HG03460 (cell line): ENCODE measurements around the gene SLC35D2.

Source experiments
- ATAC-seq: cut with Tn5 transposase; IDR thresholded peaks from one replicate; pipeline ENCODE4 v1.9.1; 2021; ENCODE audit not compliant: unreplicated experiment

The SLC35D2 gene

DNA sequence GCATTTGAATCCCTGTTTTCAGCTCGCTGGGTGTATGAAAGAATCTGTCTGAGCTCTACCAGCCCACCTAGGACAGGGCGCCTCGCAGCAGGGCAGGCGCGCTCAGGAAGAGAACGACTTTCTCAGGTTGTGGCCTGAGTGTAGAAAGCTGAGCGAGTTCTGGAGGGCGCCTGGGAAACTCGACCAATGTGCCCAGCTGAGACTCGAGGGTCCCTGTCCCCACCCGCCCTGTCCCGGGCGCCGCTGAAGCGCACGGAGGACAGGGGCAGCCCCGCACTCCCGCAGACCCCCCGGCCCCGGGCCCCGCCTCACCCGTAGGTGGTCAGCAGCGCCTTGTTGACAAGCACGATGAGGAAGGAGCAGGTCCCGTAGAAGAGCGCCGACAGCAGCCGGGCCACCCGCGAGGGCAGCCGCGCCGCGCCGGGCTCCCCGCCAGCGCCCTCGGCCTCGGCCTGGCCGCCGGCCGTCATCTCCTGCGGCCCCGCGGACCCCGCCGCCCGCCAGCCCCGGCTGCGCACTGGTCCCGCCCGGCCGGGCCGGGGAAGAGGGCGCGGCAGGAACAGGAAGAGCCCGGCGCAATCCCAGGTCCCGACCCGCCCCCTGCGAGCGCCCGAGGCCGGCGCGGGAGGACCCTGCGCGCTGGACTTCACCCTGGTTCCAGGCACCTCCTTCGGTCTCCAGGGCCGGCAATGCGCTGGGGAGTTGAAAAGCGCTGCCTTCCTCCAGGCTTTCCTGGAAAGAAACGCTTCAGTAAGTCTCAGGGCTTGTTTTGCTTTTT, at the start of gene SLC35D2:
Gene SLC35D2, minus strand, starts transcription at position 547 of the 778 bp plus-strand sequence. Its CDS starts 77 bp downstream, at position 470.
- no peak for ATAC-seq

DNA sequence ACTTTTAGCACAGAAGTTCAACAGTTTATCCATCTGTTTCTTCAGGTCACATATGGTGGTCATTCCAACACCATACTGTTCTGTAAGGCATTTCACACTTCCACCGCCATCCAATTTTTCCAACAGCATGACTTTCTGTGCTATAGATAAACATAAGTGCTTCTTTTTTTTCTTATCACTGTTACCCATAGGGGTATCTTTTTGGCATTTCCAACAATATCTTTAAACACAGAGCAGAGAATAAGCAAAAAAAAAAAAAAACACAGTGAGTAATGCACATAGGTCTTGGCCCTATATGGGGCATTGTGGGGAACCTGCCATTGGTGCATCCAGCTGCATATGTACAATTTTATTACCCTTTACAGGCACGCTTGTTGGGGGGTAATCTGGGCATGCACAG, 46.9 kb upstream of the SLC35D2 start:
- no peak for ATAC-seq

DNA sequence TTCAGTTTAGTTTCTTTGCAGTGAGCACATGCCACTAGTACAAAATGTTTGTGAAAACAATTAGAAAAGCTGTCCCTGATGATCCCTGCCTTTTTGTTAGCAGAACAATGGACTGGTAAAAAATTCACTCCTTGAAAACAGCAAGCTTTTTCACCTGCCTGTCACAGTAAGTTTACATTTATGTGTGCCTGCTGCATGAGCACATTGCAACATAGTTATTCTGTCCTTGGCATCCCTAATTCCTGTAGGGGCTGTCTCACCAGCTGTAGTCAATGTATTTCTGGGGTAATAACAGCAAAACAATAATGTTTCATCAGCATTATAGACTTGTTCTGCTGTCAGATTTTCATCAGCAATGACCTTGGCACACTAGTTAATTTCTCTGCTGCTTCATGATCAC, 46.2 kb upstream of the SLC35D2 start:
- no peak for ATAC-seq

DNA sequence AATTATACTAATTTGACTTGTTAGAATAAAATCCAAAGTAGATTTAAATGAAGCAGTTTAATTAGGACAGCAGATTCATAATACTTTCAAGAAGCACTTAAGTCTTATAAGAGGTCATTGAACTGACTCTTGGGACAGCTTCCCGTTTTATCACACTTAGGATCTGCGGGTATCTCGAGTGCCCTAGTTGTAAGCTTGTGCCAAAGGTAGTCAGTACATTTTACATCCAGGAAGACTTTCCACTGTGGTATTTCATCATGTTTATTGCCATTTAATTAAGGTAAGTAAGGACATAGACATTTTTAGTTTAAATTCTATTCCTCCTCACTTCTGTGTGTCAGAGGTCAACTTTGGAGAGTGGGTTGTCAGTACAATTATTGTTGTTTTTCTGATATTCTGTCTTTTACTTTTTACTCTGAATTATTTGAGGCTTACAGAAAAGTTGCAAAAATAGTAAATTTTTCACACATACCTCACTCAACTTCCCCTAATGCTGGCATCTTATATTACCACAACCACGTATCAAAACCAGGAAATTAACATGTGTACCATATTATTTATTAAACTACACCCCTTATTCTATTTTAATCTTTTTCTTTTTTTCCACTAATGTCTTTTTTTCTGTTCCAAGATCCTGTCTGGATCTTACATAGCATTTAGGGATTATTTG, 42.1 kb upstream of the SLC35D2 start:
- no peak for ATAC-seq

DNA sequence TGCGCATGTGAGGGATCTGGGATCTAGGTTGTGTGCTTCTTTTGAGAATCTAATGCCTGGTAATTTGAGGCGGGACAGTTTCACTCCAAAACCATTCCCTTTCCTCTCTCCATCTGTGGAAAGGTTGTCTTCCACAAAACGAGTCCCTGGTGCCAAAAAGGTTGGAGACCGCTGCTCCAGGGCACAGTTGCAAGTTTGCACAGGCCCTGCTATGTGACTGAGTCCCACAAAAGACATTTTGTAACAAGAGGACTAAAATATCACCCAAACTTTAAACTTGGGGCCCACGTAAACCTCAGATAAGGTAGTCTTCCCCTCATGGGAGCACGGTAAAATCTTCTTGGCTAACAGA, 40.5 kb upstream of the SLC35D2 start:
- no peak for ATAC-seq

DNA sequence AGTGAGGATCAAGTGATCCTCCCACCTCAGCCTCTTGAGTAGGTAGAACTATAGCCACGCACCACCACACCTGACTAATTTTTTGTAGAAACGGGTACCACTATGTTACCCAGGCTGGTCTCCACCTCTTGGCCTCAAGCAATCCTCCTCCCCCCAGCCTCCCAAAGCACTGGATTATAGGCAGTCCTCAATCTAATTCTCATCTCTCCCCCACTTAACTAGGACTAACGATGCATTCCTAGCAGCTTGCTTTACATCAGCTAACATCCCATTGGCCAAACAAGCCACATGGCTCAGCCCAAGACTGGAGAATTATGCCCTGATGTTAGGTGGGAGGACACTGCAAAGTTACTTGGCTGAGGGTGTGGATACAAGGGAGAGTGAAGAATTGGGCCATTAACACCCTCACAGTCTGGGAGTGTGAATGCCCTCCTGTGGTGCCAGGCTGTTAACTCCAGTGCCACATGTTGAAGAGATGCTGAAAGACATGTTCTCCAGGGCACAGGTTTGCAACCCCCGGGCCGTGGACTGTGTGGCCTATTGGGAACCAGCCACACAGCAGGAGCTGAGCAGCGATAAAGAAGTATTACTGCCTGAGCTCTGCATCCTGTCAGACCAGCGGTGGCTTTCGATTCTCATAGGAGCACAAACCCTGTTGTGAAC, 39.9 kb upstream of the SLC35D2 start:
- no peak for ATAC-seq

DNA sequence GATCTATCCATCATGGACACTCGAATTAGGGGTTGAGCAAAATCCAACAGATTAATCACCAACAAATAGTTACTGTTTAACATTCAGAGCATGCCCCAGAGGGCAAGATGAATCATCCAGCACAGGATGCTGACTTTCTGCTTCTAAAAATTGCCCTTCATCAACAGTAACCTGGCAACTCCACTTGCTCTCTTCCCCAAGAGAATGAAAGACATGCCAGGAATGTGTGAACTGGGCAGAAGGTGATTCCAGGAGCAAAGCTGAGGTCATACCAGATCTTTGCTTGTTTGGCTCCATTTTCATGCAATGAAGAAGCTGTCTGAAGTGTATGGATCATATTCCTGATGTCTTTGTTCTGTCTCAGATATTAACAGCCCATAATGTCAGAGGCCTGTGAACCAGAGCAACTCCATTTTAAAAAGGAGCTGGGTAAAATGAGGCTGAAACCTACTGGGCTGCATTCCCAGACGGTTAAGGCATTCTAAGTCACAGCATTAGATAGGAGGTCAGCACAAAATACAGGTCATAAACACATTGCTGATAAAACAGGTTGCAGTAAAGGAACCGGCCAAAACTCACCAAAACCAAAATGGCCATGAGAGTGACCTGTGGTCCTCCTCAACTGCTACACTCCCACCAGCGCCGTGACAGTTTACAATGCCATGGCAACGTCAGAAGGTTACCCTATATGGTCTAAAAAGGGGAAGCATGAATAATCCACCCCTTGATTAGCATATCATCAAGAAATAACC, 37.1 kb upstream of the SLC35D2 start:
- ATAC-seq = no peak

DNA sequence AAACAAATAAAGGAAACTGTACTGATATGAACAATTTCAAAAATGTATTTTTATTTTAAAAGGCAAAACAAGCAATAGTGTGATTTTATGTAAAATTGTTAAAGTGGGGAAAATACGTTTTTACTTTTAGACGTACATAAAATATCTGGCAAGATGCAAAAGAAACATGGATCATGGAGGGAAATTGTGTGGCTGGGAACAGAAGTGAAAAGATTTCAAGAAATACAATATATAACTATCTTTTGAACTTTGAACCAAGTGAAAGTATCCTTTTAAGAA, 36.1 kb upstream of the SLC35D2 start:
- no peak for ATAC-seq

DNA sequence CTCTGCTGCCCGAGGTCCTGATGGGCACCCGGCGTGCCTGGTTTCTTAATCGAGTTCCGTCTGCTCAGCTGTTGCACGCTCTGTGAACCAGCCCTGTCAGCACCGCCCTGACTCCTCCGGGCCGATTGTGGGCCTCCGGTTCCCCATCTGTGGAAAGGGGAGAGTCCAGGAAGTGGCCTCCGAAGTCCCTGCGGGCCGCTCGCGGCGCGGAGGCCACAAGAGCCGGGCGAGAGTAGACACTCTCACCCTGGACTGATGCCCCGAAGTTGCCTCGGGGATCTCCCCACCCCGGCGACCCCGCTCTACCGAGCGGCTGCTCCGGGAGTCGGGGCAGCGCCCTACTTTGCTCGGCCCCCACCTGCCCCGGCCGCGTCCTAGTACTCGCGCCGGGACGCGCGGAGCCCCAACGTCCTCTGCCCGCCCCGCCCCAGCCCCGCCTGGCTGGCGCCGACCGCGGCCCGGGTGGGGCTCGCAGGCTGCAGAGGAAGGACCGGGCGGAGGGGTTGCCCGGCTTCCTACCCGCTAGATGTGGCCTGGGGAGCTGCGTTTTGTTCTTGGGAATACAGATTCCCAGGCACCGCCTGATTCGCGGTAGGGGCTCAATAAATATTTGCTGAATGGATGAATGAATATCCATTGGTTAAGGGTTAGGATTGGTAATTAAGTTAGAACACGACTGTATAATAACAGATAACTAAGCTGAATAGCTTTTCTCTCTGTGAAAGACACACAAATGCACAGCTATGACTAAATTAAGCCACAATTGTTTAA, 35.6 kb upstream of the SLC35D2 start:
- peak; percentile 32 for ATAC-seq

DNA sequence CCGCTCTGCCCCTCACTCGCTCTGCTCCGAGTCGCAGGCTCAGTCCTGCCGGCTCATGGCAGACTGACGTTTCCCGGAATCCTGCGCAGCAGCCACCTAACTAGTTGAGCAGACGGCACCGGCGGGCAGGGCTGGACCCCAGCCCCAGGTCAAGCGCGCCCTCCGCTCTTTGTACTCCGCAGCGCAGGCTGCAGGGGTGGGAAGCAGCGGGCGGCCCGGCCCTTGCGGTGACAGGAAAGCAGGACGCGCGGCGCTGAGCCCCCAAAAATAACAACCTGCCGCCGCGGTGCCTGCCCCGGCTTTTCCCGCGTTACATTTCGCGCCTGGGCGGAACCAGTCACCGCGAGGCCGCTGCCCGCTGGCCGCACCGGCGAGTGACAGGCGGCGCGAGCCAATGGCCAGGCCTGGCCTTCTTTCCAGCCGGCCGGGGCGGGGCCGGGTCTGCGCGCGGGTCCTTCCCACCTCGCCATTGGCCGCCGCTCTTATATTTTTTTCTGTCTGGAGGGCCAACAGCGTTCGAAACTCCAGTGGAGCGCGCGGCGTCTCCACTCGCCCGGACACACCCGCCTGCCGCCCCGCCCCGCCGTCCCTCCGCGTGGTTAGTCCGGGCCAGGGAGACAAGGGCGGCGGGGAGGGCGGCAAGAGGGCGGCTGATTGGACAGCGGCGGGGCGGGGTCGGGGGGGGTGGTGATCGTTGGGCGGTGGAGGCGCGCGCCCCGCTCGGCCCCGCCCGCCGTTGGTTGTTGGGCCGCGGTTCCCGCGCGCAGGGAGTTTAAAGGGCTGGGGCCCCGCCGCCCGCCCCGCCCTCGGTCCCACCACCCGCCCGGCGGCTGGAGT, 34.8 kb upstream of the SLC35D2 start, which contains the start of gene ZNF367:
Gene ZNF367, minus strand, starts transcription at position 288 of the 837 bp plus-strand sequence. CDS start 338 bp downstream, outside the sequence.
- peak; percentile 60 for ATAC-seq

DNA sequence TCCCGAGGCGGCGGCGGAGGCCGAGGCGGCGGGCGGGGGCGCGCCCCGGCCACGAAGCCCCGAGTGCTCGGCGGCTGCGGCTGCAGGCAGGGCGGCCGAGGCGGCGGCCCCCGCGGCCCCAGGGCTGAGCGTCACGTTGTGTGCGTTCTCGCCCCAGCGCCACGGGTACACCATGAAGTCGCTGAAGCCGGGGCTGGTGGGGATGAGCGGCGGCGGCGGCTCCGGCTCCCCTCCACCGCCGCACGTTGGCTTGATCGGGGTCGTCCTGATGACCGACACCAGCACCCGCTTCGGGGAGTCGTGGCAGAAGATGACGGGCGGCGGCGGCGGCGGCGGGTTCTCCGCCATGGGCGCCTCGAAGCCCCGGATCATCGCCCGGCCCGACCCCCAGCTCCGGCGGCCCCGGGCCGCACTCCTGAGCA, 34.2 kb upstream of the SLC35D2 start:
- ATAC-seq = no peak

DNA sequence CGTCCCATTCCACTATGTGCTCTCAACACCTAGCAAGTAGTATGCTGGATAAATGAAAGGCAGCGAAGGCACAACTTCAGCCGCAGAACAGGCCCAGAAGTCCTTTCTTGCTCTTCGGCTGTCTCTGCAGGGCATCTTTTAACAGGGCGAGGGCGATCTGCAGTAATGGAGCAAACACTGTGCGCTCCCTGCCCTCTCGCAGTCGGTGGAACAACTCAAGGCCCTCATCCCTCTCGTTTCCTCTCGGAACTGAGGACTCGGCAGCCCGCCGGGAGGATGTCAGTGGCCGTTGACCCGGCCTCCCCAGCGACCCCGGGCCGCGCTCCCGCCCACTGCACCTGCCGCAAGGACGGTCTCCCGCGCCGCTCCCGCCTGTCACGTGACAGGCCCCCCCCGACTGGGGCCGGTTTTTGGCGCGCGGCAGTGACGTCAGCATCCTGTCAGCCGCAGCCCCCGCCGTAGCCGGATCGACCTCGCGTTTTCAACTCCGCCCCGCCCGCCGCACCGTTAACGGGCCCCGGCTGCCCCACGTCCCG, 33.6 kb upstream of the SLC35D2 start:
- ATAC-seq = no peak

DNA sequence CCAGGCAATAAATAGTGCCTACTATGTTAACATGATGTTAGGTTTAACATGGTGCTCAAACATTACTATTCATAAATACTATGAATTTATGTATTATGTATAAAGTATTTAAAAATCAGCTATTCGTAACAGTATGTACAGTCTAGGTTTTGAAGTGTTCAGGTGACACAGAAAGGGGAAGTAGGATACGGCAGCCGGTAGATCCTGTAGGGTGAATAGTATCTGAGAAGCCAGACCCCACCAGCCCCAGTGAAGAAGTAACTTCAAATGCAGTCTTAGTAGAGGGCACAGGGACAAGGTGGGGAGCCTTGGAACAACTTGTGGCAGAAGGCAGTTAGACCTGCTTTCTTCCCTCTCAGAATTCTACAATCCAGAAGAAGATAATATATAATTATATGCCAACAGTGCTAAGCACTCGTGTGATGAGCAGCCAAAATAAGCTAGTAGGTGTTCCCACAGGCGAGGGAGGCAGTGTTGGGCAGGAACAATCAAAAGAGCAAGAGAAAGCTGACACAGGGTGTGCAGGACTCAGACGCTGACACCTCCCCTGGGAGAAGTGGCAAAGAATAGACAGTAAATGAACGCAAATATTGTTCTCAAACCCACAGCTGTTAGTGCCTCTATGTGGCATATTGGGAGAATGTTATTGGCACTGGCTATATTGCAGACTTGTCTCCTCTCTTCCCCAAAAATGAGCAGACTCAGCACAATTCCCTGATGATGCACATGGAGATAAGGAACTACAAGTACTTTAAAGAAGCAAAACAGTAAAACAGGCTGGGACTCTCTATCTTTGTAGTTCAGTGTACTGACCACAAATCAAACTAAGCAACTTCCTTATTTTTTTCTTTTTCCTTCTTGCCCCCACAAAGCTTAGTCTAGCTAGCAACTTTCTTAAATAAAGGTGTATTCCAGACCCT, 30.1 kb upstream of the SLC35D2 start:
- peak; percentile 25 for ATAC-seq

DNA sequence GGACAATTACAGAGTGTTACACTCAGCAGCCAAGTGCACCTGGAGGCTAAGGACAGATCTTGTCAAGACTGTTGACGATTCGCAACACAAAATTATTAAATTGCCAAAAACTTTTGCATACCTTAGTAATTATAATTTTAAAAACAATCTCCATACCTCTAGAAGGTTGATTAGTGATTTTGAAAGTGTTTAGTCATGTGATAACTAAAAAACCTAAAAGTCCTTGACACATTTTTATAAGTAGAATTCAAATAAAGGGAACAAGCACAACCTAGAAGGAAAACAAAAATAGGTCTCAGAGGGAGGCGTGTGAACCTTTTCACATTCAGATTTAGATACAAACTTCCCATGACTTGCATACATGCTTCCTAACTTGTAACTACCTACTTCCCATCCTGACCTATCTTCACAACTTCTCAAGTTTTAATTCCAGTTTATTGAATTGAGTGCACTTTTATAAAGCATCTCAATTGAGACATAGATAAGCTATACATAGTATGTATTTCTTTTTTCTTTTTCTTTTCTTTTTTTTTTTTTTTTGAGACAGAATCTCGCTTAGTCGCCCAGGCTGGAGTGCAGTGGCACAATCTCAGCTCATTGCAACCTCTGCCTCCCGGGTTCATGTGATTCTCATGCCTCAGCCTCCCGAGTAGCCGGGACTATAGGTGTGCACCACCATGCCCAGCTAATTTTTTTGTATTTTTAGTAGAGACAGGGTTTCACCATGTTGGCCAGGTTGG, 28.8 kb upstream of the SLC35D2 start:
- ATAC-seq = no peak

DNA sequence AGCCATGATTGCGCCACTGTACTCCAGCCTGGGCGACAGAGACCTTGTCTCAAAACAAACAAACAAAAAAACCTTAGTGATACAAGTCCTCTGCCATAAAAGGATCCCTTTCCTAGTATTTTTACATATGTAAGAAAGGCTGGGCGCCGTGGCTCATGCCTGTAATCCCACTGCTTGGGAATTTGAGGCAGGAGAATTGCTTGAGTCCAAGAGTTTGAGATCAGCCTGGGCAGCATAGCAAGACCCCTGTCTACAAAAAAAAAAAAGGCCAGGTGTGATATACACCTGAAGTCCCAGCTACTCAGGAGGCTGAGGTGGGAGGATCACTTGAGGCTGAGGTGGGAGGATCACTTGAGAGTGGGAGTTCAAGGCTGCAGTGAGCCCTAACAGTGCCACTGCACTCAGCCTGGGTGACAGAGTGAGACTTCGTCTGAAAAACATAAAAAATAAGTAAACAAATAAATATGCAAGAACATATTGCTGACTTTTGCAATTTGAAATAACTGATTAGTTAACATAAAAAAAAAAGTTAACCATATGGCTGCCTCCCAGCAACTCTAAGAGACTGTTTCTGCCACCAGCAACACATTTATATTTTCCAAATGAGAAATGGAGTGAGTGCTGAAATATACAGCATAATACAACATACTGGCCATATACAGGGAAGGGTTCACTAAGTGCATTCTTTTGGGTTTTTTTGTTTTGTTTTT, 27.8 kb upstream of the SLC35D2 start:
- ATAC-seq = no peak

DNA sequence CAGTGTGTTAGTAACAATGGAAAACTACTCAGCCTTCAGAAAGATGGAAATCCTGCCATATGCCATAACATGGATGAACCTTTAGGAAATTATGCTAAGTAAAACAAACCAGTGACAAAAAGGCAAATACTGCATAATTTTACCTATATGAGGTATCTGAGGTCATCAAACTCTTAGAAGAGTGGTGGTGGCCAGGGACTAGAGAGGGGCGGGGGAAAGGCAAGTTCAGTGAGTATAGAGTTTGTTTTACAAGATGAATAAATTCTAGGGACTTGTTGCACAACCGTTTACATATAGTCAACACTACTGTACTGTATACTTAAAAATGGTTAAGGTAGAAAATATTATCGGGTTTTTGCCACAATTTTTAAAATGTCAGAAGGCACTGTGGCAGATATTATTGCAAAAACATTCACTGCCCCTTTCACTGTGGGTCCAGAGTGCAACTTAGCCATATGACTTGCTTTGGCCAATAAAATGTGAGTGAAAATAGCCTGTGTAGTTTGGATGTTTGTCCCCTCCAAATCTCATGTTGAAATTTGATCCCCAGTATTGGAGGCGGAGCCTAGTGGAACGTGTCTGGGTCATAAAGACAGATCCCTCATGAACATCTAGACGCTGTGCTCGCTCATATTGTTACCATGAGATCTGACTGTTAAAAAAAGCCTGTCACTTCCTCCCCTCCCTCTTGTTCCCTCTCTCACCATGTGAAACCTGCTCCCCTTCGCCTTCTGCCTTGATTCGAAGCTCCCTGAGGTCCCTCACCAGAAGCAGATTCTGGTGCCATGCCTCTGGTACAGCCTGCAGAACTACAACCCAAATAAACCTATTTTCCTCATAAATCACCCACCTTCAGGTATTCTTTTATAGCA, 25.1 kb upstream of the SLC35D2 start:
- ATAC-seq = no peak
